D721Med (cell line): ENCODE results near the gene CASTOR1.

Source experiments
- DNase-seq: peaks from one replicate; pipeline ENCODE4 v3.0.0; 2011; ENCODE audit warnings: low spot score; ENCODE audit not compliant: insufficient read length
- FAIRE-seq: peaks from 2 replicates; lab custom pipeline; 2011; peaks lifted over from hg19 to GRCh38; lab: Jason Lieb, UNC
- TF ChIP-seq, protein P1 (sequence below): IDR thresholded peaks from 2 replicates; pipeline ENCODE4 v1.5.1; 2012; ENCODE audit warnings: mild to moderate bottlenecking, control low read depth; ENCODE audit not compliant: insufficient read depth; ENCODE audit errors: missing control alignments

CASTOR1 gene

DNA sequence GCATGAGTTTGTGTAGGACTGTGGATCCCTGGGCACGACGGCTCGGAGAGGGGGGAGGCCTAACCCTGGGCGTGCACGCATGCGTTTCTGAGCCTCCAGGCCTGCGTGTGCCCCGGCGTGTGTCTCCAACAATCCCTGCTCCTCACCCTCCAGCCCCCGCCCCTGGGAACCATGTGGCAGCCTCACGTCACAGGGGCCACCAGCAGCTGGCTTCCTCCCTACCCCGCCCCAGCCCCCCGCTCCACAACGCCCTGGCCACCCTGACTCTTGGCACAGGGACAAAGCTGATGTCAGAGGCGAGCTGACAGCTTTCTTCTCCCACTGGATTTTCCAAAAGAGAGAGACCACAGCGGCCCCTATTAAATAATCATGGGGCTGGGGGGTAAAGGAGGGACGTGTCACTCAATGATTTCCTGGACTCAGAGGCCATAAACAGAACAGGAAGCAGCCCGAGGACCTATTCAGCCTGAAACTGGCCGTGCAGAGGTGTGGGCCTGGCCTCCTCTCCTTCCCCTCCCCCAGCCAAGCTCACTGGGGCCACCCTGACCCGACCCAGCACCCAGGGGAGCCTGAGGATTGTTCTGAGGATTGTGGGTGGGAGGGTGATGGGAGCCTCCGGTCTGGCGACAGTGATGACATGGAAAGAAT, 36.0 kb downstream of the CASTOR1 start:
- no peak for DNase-seq
- FAIRE-seq = no peak
- TF ChIP-seq, protein P1, sequence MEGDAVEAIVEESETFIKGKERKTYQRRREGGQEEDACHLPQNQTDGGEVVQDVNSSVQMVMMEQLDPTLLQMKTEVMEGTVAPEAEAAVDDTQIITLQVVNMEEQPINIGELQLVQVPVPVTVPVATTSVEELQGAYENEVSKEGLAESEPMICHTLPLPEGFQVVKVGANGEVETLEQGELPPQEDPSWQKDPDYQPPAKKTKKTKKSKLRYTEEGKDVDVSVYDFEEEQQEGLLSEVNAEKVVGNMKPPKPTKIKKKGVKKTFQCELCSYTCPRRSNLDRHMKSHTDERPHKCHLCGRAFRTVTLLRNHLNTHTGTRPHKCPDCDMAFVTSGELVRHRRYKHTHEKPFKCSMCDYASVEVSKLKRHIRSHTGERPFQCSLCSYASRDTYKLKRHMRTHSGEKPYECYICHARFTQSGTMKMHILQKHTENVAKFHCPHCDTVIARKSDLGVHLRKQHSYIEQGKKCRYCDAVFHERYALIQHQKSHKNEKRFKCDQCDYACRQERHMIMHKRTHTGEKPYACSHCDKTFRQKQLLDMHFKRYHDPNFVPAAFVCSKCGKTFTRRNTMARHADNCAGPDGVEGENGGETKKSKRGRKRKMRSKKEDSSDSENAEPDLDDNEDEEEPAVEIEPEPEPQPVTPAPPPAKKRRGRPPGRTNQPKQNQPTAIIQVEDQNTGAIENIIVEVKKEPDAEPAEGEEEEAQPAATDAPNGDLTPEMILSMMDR = no peak

DNA sequence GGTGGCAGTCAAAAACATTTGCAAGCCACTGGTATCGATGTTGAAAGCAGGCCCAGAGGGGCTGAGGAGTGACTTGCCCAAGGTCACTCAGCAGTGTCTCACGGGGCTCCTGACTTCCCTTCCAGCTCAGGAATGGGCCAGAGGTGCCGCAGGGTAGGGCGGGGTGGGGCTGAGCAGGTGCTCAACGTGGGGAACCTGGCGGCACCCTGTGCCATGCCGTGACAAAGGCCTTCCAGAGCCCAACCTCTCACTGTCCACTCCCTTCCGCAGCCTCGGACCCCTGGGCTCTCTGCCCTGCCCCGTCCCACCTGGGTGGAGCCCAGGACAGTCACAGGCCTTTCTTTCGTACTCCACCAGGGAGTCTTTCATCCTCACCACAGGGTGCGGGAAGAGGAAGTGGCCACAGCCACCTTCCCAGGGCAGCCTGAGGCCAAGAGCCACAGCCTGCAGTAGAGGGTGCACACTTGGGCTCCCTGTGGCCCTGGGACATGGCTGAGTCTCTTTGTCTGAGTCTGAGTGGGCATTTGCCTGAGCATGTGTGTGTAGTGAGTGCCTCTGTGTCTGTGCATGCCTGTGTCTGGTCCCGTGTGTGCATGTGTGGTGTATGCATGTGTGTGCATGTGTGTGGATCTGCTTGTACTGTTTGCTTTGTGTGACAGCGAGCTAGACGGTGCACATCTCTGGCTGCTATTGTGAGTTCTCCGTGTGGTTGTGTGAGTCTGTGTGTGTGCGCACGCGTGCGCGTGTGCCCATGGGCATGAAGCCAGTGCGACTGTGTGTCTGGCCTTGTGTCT, 36.7 kb downstream of the CASTOR1 start:
- TF ChIP-seq, protein P1 = no peak
- no peak for DNase-seq
- no peak for FAIRE-seq

DNA sequence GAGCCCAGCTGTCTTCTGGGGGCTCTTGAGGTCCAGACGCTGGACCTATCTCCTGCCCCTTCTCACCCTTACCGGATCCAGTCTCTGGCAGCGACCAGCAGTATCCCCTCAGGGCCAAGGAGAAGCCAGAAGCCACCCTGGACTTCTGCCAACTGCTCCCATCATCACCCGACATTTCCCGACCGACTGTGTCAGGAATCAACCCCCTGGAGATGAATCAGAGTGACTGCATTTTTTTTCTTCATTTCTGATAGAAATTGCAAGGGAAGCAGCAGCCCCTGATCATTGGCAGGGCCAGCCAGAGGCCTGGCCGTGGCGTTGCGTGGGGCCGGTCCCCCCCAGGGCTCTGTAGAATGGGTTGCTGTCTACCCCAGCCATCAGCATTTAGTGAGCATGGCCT, 37.6 kb downstream of the CASTOR1 start:
- no peak for FAIRE-seq
- DNase-seq = no peak
- TF ChIP-seq, protein P1 = no peak

DNA sequence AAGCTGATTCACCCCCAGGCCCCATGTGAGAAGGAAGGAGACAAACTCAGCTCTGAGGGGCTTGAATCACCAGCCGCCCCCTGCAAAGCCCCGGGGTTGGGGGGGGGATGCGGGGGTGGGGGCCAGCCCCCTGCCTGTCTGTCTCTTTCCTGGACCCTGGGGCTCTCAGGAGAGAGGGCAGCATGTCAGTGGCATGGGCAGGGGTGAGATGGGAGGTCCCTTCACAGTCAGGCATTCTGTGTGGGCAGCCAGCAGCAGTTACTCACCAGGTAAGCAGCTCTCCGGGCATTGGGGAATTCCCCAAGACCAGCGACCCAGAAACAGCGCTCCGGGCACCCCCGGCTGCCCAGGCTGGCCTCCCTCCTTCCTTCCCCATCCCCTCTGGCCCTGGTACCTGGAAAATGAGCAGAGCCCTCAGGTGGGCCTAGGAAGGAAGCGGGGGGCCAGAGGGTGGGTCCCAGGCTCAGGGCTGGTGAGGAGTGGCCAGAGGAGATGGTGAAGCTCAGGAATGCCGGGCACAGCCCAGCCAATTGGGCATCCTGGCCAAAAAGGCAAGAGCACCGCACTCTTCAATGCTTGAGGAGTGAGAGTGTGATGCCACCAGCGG, 38.5 kb downstream of the CASTOR1 start:
- no peak for DNase-seq
- TF ChIP-seq, protein P1 = no peak
- FAIRE-seq = no peak

DNA sequence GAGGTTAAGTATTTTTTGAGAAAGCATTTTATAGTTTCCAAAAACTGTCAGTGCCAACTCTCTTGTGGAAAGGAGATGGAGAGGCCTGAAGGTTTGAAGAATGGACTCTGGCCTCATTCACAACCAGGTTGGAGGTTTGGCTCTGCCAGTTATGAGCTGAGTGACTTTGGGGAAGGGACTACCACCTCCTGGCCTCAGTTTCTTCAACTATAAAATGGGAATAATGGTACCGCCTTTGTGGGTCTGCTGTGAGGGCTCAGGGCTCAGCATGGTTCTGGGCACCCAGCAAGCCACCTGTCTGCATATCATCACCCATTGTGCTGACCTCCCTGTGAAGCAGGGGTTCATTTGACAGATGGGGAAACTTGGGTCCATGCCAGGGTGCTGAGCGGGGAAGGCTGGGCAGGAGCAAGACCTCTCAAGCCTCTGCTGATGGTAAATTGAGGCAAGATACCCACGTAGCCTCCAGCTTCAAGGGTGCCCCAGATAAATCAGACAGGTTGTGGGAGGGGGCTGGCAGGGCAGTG, 39.2 kb downstream of the CASTOR1 start:
- TF ChIP-seq, protein P1 = no peak
- DNase-seq = no peak
- FAIRE-seq = no peak

DNA sequence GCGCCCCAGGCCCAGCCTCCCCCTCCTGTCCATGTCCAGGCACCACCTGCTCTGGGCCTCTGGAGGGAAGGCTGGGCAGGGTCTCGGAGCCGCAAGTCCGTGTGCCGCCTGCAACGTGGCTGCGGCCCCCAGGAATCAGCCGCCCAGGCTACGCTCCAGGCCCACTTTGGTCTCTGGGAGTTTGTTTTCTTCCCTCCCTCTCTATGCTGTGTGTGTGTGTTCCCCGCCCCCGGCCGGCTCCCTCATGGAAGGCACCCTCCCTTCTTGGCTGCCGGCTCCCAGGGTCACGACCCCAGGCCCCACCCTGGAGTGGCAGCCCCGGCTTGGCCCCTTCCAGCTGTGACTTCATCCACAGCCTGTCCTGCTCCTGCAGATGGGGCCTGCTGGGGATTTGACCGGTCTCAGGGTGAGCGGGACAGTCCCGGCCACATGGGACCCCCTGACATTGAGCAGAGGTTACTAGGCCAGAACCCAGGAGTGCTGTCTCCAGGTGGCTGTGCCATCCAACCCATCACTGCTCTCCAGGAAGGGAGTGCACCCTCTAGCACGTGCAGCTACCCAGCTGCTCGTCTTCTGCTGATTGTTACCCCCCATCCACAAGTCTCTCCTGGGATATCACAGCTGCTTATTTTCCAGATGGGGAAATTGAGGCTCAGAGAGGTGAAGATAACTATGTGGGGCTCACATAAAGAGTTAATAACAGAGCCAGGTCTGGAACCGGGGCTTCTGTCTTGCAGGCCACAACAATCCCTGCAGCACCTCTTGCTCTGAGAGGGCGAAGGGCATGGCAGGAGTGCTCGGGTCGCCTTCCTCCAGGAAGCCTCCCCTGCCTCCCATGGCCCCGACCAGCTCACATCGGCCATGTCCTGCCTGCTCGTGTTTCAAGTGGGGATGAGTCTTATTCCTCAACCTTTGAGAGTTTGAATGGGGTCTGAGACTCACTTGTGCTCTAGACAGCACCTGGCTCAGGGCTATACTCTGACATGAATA, 40.0 kb downstream of the CASTOR1 start:
- TF ChIP-seq, protein P1 = no peak
- no peak for DNase-seq
- FAIRE-seq = no peak
